Measurements from ENCODE around the gene CCER1.

DNA sequence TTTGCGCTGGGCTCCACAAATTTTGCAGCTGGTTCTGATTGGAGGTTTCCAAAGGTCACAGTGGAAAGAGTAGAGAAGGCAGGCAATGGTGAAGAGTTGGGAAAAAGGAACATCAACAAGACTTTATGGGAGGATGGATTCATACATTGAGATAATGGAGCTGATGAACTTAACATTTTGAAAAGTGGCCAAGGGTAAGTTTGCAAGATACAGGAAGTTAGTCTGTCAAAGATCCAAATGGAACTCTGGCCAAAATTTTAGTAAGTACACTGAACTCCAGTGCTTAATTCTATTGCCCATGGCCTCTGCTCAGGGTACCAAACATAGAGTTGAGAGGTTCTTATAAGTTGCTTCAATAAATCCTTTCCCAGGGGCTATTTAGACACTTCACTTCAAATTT is 15.6 kb downstream of the CCER1 start:
- TF ChIP-seq POLR2AphosphoS5 (IDR thresholded peaks at IDR 0.05), result no peak
- TF ChIP-seq, protein P1, sequence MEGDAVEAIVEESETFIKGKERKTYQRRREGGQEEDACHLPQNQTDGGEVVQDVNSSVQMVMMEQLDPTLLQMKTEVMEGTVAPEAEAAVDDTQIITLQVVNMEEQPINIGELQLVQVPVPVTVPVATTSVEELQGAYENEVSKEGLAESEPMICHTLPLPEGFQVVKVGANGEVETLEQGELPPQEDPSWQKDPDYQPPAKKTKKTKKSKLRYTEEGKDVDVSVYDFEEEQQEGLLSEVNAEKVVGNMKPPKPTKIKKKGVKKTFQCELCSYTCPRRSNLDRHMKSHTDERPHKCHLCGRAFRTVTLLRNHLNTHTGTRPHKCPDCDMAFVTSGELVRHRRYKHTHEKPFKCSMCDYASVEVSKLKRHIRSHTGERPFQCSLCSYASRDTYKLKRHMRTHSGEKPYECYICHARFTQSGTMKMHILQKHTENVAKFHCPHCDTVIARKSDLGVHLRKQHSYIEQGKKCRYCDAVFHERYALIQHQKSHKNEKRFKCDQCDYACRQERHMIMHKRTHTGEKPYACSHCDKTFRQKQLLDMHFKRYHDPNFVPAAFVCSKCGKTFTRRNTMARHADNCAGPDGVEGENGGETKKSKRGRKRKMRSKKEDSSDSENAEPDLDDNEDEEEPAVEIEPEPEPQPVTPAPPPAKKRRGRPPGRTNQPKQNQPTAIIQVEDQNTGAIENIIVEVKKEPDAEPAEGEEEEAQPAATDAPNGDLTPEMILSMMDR (IDR thresholded peaks at IDR 0.05), result no peak
- TF ChIP-seq POLR2A (IDR thresholded peaks at IDR 0.05), result no peak
- TF ChIP-seq EP300 (IDR thresholded peaks at IDR 0.05), result no peak
